ENCODE data around the gene HTR7.
A peak's percentile ranks its signal among the peaks of the same experiment; 100 is the strongest.
"Not testable (repeated sequence)": the region's sequence is repeated elsewhere in the genome, so short reads cannot be mapped to it uniquely, and the experiment has no call there.

The HTR7 gene

DNA sequence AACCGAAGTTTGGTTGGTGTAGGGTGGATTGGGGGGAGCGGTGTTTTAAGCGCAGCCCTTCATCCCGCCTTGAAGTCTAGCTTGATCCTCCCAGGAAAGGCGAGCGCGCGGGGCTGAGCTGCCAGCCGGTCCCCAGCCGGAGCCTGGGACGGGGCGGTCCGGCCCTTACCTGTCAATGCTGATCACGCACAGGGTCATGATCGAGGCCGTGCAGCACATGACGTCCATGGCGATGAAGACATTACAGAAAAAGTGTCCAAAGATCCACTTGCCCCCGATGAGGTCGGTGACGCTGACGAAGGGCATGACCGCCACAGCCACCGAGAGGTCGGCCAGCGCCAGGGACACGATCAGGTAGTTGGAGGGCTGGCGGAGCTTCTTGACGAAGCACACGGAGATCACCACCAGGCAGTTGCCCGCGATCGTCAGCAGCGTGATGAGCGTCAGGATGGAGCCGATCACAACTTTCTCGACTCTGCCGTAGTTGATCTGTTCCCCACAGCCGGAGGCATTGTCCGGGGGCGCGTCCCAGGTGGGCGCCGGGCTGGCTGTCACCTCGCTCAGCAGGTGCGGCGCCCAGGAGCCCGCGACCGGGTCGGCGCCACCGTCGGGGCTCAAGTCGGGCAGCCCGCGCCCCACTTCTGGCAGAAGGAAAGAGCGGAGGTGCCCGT is 740 bp downstream of the HTR7 start:
- peak; percentile 7 for DNase-seq

DNA sequence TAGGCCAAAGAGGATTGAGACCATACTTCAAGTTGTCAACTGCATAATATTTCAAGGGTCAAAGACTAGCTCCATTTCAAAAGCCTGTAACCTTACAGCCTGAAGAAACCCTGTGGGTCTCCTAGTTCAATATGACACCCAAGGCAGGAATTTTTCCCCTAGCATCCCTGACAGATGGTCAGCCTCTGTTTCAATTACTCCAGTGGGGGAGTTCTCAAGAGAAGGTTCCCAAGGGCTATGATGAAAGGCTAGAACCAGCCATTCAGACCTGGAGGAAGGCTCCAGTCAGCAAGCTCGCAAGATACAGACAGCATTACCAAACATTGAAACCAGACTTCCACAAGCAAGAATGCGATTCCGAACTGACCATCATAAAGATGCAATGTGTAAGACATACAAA is 1.6 kb downstream of the HTR7 start:
- DNase-seq, result no peak

GRCh38 chr10:90855126-90855525 is 2.7 kb downstream of the HTR7 start:
- DNase-seq, result no peak

DNA sequence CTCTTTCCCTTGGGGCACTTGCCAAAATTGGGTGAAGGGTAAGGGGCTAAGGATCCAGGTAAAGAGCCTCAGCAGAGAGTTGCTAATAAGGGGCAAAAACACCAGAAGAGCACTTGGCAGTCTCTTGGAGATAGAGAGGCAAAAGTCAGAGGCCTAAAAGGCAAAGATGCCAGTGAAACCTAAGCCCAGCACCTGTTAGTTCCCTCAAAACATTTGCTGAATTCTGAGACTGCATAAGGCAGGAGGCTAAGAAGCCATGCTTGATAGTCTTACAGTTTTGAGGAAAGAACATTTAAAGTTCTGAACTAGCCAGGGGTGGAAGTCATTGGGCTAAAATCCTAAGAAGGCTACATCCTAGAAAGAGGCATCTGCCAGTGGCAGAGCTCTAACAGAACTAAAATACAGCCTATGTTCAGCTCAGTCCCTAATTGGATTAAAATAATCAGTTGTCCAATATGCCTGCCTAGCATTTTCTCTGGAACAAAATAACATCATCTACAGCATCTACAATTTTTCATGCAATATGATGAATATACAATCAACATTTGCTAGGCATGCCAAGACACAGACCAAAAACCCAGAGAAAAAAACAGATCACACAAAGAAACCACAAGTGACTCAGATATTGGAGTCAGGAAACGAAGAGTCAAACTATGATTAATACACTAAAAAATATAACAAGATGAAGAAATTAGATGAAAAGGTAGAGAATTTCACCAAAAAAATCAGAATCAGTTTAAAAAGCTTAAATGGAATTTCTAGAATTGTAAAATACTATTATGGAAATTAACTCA is 7.7 kb downstream of the HTR7 start:
- DNase-seq, result no peak

GRCh38 chr10:90847436-90847835 is 10.4 kb downstream of the HTR7 start:
- no peak for DNase-seq

DNA sequence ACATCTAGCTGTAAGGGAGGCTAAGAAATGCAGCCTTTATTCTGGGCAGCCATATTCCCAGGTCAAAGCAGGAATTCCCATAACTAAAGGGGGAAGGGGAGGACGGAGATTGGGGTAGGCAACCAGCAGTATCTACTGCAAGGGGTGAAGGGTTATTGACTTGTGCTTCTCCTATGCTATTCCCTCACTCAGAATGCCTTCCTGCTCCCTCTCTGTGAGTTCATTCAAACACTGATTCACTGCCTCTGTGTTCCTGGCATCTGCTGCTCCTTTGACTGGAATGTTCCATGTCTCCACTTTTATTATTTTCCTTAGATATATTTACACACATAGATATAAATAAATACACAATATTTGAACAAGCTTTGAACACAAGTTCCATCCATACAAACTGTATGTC is 11.1 kb downstream of the HTR7 start:
- DNase-seq, result no peak

- DNase-seq, result no peak
Observed at GRCh38 chr10:90845726-90846125, 12.1 kb downstream of the HTR7 start.

DNA sequence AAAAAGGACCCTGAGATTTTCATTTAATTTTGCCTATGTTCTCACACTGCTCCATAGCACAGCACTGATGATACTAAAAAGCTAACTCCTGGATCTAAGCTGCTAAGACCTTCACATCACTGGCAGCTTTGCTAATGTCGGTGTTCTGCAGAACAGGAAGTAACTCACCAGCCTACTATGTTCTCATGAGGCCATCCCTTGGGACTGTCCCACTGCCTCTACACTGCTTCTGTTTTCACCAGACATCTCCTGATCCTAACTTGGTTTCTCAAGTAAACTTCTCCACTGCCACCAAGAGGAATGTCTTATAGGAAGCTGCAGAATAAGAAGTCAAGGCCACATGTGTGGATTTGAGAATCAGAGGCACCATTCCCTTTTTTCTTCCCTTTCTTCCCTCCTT is 15.1 kb downstream of the HTR7 start:
- no peak for DNase-seq

DNA sequence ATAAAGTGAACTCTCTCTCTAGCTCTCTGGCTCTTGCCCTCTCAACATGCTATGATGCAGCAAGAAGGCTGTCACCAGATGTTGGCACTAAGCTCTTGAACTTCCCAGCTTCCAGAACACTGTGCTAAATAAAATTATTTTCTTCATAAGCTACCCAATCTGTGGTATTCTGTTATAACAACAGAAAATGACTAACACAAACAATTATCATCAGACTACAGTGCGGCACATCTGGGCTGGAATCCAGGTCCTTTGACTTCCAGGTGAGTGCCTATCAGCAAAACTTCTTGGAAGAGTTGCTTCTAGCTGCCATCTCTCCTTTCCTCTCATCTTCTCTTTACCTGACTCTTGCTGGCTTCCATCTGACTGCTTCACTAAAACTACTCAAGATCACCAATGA is 20.4 kb downstream of the HTR7 start:
- no peak for DNase-seq

DNA sequence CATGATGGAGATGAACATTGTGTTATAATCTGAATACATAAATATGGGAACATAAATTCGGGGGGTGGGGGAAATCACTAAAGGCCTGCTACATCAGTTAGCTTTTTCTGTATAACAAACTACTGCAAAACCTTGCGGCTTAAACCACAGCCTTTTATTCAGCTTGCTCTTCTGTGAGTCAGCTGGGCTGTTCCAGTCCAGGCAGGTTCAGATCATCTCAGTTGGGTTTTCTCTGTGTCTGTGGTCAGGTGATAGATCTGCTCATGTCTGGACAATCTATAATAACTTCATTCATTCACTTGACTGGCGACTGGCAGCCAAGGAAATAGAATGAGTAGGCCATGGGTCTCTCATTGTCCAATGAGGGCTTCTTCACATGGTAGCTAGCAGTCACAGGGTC is 23.5 kb downstream of the HTR7 start:
- no peak for DNase-seq

GRCh38 chr10:90832111-90832510 is 25.7 kb downstream of the HTR7 start:
- no peak for DNase-seq

GRCh38 chr10:90822508-90822907 is 35.3 kb downstream of the HTR7 start:
- DNase-seq, result no peak

GRCh38 chr10:90821864-90822263 is 36.0 kb downstream of the HTR7 start:
- DNase-seq, result not testable (repeated sequence)

- DNase-seq, result no peak
Observed at GRCh38 chr10:90819911-90820310, 37.9 kb downstream of the HTR7 start.

DNA sequence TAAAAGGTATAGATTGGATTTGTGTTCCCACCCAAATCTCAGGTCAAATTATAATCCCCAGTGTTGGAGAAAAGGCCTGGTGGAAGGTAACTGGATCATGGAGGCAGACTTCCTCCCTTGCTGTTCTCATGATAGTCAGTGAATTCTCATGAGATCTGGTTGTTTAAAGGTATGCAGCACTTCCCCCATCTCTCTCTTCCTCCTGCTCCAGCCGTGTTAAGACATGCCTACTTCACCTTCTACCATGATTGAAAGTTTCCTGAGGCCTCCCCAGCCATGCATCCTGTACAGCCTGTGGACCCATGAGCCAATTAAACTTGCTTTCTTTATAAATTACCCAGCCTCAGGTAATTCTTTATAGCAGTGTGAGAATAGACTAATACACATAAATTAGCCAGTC is 39.1 kb downstream of the HTR7 start:
- no peak for DNase-seq

DNA sequence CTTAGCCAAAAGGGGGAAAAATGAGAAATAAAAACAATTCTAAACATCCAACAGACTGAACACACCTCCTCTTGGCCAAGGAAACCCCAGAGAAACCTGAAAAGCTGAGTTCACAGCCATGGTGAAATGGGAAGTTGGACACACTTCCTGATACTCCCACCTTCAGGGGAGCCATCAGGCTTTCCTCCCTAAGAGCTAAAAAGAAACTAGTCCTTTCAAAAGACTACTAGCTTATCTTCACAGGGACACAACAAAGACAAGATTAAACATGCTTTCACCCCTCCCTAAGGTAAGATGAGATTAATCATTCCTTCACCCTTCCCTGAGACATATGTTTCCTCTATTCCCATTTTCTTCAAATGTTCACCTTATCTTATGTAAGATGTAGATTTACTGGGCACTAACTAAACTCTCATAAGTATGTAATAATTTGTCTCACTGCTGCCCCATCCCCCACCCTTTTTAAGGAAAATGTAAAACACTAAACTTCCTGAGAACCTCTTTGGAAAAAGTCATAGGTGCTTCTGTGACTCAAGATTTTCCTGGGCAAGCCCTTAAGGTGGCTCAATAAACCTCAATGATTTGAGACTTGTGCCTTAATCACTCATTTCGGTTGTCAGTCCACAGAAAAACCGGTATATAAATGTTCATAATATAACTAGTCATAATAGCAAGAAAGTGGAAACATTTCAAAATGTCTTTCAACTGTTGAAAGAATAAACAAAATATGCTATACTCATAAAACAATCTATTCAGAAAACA is 40.5 kb downstream of the HTR7 start:
- no peak for DNase-seq

DNA sequence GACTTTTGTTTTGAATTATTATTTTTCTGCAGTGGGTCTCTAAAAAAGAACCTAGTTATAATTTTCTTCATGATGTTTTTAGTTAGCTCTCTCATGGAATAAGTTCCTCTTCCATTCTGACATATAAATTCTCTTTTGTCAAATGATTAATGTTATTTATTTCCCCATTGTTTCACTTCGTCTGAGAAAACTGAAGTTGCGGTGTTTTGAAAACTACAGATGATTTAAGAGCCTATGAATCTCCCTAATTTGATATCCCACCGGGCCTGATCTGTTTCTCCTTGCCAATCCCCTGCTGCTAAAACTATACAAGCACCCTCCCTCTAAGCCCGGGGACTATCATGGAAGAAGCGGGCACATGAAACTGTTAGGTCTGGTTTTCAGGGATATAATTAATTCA is 41.4 kb downstream of the HTR7 start:
- DNase-seq, result no peak

GRCh38 chr10:90813594-90814365 is 44.1 kb downstream of the HTR7 start:
- DNase-seq, result no peak

GRCh38 chr10:90807106-90807505 is 50.7 kb downstream of the HTR7 start:
- DNase-seq, result not testable (repeated sequence)

DNA sequence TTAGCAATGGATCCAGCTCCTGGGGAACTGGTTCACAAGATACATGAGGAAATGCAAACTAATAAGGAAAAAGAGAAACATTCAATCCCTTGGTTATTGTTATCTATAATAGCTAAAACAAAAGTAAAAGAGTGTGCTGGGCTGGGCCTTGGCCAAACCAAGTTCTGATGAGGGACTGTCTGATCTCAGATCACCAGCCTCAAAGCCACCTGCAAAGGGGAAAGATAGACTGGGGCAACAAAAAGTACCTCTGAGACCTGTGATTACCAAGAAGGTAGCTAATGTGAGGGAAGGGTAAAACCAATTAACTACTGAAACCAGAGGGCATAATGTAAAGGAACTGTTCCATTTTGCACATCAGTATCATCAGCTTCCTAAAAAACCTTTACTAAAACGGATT is 51.2 kb downstream of the HTR7 start:
- DNase-seq, result no peak

GRCh38 chr10:90805206-90805605 is 52.6 kb downstream of the HTR7 start:
- DNase-seq, result no peak

GRCh38 chr10:90804354-90804753 is 53.5 kb downstream of the HTR7 start:
- DNase-seq, result no peak

DNA sequence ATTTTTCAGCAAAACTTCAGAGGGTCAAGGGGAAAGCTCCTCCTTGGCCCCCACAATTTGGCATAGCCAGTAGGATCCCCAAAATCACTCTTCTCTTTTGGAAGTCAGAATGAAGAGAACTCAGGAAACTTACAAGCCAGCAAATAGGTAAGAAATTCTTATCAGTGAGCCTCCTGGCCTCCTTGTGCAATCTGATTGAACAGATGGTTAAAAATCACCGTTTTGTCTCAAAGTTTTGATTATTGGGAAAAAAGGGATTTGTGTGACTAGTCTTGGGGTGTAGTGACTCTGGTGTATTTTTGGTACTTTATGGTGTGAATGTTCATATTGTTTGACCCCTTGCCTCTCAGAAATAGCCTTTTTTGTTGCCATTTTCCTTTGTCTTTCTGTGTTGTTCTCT is 56.2 kb downstream of the HTR7 start:
- DNase-seq, result no peak
